ENCODE results near the gene OR4C5.
"Not testable (repeated sequence)": the region's sequence is repeated elsewhere in the genome, so short reads cannot be mapped to it uniquely, and the experiment has no call there.

- not testable (repeated sequence) for TF ChIP-seq CTCF, POLR2A, POLR2AphosphoS5, EP300 (IDR thresholded peaks at IDR 0.05)
Measured at GRCh38 chr11:48324620-48325019, 41.6 kb downstream of the OR4C5 start, which contains the start of gene OR4C3.

All from suprapubic skin (tissue), 4 donors.